Stimulated activated memory B cell treated with anti-CD40 and anti-IgM and Interleukin-4, amounts not matched to agents 10 μg/mL and 1 μg/mL and 100 μg/mL, for 72 hours (primary cell): Measurements from ENCODE around the gene ATXN2L.

Source experiments
- ATAC-seq: fragments of 150-1000 bp; cut with Tn5 transposase; 2 replicates; pipeline ENCODE4 v1.10.0; 2021
- H3K27ac Mint-ChIP-seq: one replicate; pipeline ENCODE4 v1.8.0; 2022; ENCODE audit warnings: mild to moderate bottlenecking, mixed read lengths
- H3K27me3 Mint-ChIP-seq: one replicate; pipeline ENCODE4 v1.8.0; 2022; ENCODE audit warnings: mixed read lengths
- H3K36me3 Mint-ChIP-seq: one replicate; pipeline ENCODE4 v1.8.0; 2022; ENCODE audit warnings: mixed read lengths
- H3K4me1 Mint-ChIP-seq: one replicate; pipeline ENCODE4 v1.8.0; 2022; ENCODE audit warnings: mixed read lengths
- H3K4me3 Mint-ChIP-seq: one replicate; pipeline ENCODE4 v1.8.0; 2022; ENCODE audit warnings: mild to moderate bottlenecking, moderate library complexity, mixed read lengths
- H3K9me3 Mint-ChIP-seq: one replicate; pipeline ENCODE4 v1.8.0; 2022; ENCODE audit warnings: mixed read lengths

ATXN2L gene

DNA sequence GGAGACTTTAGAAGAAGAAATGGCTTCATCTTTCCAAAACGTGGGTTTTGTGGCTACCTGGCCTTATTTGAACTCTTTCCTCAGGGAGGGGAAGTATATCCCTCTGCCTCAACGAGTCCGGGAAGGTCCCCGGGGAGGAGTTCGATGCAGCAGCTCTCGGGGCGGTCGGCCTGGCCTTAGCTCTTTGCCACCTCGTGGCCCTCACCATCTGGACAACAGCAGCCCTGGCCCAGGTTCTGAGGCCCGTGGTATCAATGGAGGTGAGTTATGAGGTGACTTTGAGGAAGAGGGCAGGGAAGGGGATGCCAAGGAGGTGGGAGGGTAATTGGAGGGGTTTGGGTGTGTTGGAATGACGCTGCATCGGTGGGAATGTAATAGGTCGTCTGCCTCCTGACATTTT, 7.7 kb downstream of the ATXN2L start:
- no peaks in the 10 kb centered on the region for H3K9me3 Mint-ChIP-seq

DNA sequence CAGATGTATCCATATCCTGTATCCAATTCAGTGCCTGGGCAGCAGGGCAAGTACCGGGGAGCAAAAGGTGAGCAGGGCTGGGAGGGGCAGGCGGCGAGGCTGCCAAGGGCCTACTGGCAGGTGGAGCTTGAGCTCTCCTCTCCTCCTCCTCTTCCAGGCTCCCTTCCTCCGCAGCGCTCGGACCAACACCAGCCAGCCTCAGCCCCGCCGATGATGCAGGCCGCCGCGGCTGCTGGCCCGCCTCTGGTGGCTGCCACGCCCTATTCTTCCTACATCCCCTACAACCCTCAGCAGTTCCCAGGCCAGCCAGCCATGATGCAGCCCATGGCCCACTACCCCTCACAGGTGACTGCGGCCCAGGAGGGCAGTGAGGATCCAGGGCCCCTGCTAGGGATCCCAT, 11.6 kb downstream of the ATXN2L start:
- Mint-ChIP-seq H3K27ac (no peak overlapping the region), H3K4me3 (no peak overlapping the region), H3K27me3 (no peaks in the 10 kb centered on the region), H3K36me3 (peaks cover 89% of the 10 kb centered on the region), H3K9me3 (no peaks in the 10 kb centered on the region), H3K4me1 (peaks cover 20% of the 10 kb centered on the region)
- no peak for ATAC-seq

More for the DNA sequence above, 7.7 kb downstream of the ATXN2L start:
- ATAC-seq: no peak
- peaks cover 74% of the 10 kb centered on the region for H3K36me3 Mint-ChIP-seq
- H3K4me1 Mint-ChIP-seq: peaks cover 27% of the 10 kb centered on the region
- peak overlapping the region; percentile 40 for H3K27ac Mint-ChIP-seq
- H3K27me3 Mint-ChIP-seq: no peaks in the 10 kb centered on the region
- H3K4me3 Mint-ChIP-seq: no peak overlapping the region

DNA sequence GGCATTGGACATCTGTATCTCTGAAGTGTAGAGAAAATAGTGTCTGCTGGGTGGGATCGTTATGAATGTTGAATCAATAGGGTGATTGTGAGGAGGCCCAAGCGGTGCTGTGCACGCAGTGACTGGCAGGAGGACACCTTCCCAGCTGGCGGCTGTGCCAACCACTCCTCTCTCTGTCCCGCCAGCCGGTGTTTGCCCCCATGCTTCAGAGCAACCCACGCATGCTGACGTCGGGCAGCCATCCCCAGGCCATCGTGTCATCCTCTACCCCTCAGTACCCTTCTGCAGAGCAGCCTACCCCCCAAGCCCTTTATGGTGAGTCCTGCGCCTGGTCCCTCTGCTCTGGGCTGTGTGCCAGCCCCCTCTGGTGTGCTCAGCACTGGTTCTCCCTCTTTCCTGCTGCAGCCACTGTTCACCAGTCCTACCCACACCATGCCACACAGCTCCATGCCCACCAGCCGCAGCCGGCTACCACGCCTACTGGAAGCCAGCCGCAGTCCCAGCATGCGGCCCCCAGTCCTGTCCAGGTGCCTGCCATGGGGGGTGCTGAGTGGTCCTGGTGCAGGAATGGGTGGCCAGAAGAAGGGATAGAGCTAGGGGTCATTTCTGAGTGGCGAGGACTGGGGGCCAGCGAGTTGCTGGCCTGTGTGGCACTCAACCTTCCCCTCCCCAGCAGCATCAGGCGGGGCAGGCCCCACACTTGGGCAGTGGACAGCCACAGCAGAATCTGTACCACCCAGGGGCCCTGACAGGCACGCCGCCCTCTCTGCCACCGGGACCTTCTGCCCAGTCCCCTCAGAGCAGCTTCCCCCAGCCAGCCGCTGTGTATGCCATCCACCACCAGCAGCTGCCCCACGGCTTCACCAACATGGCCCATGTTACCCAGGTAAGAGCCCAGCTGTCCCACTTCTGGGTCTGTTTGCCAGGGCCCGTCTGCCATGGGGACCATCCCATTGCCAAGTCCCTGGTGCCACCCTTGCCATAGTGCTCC, 12.4 kb downstream of the ATXN2L start:
- H3K4me1 Mint-ChIP-seq: peaks cover 20% of the 10 kb centered on the region
- no peak overlapping the region for H3K4me3 Mint-ChIP-seq
- no peak overlapping the region for H3K27ac Mint-ChIP-seq
- no peaks in the 10 kb centered on the region for H3K27me3 Mint-ChIP-seq
- H3K36me3 Mint-ChIP-seq: peaks cover 81% of the 10 kb centered on the region
- no peak for ATAC-seq
- no peaks in the 10 kb centered on the region for H3K9me3 Mint-ChIP-seq

DNA sequence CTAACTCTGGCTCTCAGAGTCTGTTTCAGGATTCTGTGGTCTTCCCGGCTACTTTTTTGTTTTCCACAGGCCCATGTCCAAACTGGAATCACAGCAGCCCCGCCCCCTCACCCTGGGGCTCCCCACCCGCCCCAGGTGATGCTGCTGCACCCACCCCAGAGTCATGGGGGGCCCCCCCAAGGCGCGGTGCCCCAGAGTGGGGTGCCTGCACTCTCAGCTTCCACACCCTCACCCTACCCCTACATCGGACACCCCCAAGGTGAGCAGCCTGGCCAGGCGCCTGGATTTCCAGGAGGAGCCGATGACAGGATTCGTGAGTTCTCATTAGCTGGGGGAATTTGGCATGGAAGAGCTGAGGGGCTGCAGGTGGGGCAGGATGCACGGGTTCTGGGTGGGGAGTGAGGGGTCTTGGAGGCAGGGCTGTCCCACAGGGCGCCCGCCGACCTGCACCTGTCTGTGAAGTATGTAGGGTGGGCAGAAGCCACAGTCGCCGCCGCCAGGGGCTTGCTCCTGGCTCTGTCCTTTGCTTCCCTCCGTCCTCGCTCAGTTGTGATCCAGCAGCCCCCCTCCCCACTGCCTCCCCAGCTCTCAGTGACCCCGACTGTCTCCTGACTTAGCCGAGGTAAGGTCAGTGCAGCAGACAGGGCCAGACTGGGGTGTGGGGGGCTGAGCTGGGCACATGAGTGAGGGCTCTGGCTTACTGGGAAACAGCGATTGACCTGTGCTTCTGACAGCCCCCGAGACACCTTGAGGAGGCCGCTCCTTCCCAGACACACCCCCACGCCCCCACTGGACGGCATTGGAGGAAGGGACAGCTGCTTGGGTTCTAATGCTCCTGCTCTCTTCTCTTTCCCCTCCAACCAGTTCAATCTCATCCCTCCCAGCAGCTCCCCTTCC, 13.3 kb downstream of the ATXN2L start:
- Mint-ChIP-seq H3K9me3 (no peaks in the 10 kb centered on the region), H3K27ac (no peak overlapping the region), H3K27me3 (no peaks in the 10 kb centered on the region), H3K36me3 (peaks cover 71% of the 10 kb centered on the region), H3K4me3 (no peak overlapping the region), H3K4me1 (peaks cover 20% of the 10 kb centered on the region)
- ATAC-seq: no peak

DNA sequence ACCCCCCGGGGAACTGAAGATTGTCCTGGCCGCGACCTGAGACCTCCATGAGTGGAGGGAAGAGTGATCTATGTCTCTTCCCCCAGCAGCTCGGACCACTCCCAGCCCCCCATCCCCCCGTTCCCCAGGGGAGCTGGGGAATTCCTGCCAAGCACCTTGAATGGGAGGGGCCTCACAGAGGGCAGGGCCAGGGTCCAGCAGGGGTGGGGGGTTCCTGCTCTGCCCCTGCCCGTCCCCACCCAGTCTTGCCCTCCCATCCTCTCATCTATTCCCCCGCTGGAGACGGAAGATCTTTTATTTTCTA, 13.9 kb downstream of the ATXN2L start:
- H3K36me3 Mint-ChIP-seq: peaks cover 70% of the 10 kb centered on the region
- no peak overlapping the region for H3K4me3 Mint-ChIP-seq
- peaks cover 20% of the 10 kb centered on the region for H3K4me1 Mint-ChIP-seq
- no peak for ATAC-seq
- no peaks in the 10 kb centered on the region for H3K27me3 Mint-ChIP-seq
- no peaks in the 10 kb centered on the region for H3K9me3 Mint-ChIP-seq
- no peak overlapping the region for H3K27ac Mint-ChIP-seq

DNA sequence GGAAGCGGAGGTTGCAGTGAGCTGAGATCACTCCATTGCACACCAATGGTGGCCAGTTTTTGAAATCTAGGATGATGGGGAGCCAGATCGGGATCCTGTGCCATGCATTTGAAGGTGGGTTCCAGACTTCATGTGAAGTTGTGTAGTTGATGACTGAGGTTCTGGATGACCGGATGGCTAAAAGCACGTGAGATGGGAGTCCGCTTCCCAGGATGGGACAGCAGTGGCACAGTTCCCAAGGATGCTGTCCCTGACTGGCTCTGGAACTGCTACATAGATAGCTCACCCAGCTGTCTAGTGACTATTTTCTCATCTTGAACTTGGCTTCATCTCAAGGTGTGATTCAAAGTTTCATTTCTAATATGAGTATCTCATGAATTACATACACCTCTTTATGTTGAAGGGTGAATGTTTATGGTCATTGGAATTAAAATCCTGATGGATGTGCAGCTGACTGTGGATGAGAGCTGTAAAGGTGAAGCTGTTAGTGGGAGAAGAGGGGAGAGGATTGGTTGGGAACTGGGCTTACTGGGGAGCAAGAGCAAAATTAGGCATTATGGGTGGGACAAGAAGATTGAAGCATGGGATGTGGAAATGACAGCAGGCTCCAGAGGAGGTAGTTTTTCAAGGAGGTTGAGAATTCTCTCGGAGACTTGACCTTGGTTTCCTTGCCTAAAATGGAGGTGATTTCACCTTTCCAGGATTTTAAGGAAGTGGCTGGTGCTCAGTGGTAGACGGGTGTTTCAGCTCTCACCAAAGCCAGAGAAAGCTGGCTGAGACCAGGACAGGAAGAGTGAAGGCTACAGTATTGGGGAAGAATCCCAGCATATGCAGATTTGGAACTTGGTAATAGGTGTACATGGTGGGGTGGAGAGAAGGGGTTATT, 15.1 kb downstream of the ATXN2L start:
- H3K4me1 Mint-ChIP-seq: peaks cover 14% of the 10 kb centered on the region
- no peak overlapping the region for H3K4me3 Mint-ChIP-seq
- H3K9me3 Mint-ChIP-seq: no peaks in the 10 kb centered on the region
- peak overlapping the region; percentile 57 for H3K27ac Mint-ChIP-seq
- H3K36me3 Mint-ChIP-seq: peaks cover 65% of the 10 kb centered on the region
- ATAC-seq: no peak
- H3K27me3 Mint-ChIP-seq: no peaks in the 10 kb centered on the region

DNA sequence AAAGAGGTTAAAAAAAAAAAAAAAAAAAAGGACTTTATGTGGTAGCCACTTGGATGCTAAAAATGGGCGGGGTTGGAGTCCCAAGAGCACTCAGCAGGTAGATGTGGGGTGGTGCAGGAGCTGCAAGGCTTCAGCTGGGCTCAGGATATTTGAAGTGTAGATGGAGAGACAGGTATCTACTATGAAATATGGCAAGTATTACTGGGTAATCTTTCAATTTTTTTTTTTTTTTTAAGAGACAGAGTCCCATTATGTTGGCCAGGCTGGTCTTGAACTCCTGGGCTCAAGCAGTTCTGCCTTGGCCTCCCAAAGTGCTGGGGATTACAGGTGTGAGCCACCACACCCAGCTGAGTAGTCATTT, 15.7 kb downstream of the ATXN2L start:
- ATAC-seq: no peak
- H3K4me1 Mint-ChIP-seq: peaks cover 8% of the 10 kb centered on the region
- H3K4me3 Mint-ChIP-seq: no peak overlapping the region
- H3K27ac Mint-ChIP-seq: peak overlapping the region; percentile 57
- H3K36me3 Mint-ChIP-seq: peaks cover 65% of the 10 kb centered on the region
- H3K27me3 Mint-ChIP-seq: no peaks in the 10 kb centered on the region
- H3K9me3 Mint-ChIP-seq: no peaks in the 10 kb centered on the region

DNA sequence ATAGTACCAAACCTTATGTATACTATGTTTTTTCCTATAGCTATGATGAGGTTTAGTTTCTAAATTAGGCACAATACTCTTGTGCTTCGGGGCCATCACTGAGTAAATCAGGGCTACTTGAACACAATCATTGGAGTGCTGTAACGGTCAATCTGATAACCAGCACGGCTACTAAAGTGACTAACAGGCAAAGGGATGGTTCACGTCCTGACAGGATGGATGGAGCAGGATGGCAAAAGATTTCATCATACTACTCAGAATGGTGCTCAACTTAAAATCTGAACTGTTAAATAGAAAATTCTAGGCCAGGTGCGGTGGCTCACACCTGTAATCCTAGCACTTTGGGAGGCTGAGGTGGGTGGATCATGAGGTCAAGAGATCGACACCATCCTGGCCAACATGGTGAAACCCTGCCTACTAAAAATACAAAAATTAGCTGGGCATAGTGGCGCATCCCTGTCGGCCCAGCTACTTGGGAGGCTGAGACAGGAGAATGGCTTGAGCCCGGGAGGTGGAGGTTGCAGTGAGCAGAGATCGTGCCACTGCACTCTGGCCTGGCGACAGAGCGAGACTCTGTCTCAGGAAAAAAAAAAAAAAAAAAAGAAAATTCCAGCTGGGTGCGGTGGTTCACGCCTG, 16.3 kb downstream of the ATXN2L start:
- Mint-ChIP-seq H3K9me3 (no peaks in the 10 kb centered on the region), H3K4me3 (no peak overlapping the region), H3K27me3 (no peaks in the 10 kb centered on the region), H3K4me1 (peaks cover 6% of the 10 kb centered on the region), H3K36me3 (peaks cover 65% of the 10 kb centered on the region), H3K27ac (peak overlapping the region; percentile 12)
- no peak for ATAC-seq

DNA sequence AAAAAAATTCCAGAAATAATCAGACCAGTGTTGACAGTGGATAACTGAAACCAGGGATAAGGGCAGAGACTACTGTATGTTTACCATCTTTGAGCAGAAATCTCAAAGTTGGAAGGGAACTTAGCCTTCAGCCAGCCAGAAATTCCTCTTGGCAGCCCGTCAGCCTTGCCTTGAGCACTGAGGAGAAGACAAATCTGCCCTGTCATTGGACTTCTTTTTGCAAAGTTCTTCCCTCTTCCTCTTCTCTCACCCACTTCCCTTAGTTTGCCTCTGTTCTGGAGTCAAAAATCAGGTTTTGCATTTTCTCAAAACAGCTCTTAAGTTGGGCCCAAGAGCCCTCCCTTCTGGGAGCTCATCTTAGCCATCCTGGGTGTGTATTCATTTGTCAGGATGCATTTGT, 17.1 kb downstream of the ATXN2L start:
- H3K27ac Mint-ChIP-seq: peak overlapping the region; percentile 12
- no peaks in the 10 kb centered on the region for H3K27me3 Mint-ChIP-seq
- H3K9me3 Mint-ChIP-seq: no peaks in the 10 kb centered on the region
- H3K36me3 Mint-ChIP-seq: peaks cover 65% of the 10 kb centered on the region
- ATAC-seq: no peak
- H3K4me1 Mint-ChIP-seq: peaks cover 14% of the 10 kb centered on the region
- H3K4me3 Mint-ChIP-seq: no peak overlapping the region

DNA sequence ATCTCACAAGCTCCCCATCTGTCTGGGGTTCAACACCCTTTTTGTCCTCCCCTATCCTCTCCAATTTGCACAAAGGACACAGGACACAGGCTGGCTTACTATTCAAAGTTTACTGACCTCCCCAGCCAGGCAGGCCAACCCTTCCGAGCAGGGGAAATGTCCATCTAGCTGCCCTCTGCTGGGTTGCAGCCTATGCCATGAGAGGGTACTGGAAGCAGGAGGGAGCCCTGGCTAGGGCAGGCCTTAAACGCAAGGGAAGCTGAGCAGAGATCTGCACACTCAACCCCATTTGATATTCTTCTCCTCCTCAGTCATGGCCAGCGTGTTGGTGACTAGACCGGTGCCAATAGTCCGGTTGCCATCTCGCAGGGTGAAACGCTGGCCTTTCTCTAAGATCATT, 19.9 kb downstream of the ATXN2L start:
- peaks cover 52% of the 10 kb centered on the region for H3K36me3 Mint-ChIP-seq
- H3K9me3 Mint-ChIP-seq: no peaks in the 10 kb centered on the region
- H3K4me3 Mint-ChIP-seq: no peak overlapping the region
- H3K4me1 Mint-ChIP-seq: peaks cover 37% of the 10 kb centered on the region
- no peak overlapping the region for H3K27ac Mint-ChIP-seq
- ATAC-seq: no peak
- H3K27me3 Mint-ChIP-seq: no peaks in the 10 kb centered on the region

DNA sequence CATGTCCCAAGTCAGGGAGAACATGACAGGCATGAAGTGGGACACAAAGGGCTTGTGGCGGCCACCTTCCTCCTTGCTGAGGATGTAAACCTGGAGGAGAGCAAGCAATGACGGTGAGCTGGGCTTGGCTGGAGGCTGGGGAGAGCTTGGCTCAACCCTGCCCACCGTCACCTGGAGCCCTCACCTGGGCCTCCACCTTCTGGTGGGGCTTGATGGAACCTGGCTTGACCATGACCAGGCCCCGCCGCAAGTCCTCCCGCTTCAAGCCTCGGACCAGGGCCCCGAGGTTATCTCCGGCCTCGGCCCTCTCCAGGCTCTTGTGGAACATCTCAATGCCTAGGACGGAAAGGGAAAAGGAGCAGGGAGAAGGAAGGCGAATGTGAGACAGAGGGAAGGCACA, 21.0 kb downstream of the ATXN2L start:
- Mint-ChIP-seq H3K36me3 (peaks cover 42% of the 10 kb centered on the region), H3K27me3 (no peaks in the 10 kb centered on the region)

DNA sequence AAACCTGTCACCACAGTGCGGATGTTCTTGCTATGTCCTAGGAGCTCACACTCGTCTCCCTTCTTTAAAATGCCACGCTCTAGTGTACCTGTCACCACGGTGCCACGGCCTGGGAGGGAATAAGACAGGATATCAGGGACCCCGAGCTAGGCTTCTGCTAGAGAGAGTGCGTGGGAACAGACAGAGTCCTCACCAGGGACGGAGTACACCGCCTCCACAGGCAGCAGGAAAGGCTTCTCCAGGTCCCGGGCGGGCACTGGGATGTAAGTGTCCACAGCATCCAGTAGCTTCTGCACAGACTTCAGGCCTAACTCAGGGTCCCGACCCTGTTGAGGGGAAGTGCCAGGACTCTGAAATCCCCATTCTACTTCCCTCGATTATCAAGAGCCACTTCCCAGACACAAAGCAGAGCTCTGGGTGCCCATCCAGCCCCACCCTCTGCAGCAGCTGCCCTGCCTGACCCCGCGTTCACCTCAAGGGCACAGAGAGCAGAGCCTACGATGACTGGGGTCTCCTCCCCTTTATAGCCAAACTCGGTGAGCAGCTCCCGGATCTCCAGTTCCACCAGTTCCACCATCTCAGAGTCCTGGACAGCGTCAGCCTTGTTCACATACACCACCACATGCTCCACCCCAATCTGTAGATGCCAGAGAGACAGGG, 21.6 kb downstream of the ATXN2L start:
- Mint-ChIP-seq H3K36me3 (peaks cover 38% of the 10 kb centered on the region), H3K27me3 (no peaks in the 10 kb centered on the region), H3K4me1 (peaks cover 32% of the 10 kb centered on the region), H3K27ac (peak overlapping the region; percentile 92), H3K9me3 (no peaks in the 10 kb centered on the region), H3K4me3 (peak overlapping the region; percentile 93)
- ATAC-seq: no peak

More for the DNA sequence above, 21.0 kb downstream of the ATXN2L start:
- Mint-ChIP-seq H3K9me3 (no peaks in the 10 kb centered on the region), H3K4me3 (peak overlapping the region; percentile 26), H3K27ac (no peak overlapping the region), H3K4me1 (peaks cover 32% of the 10 kb centered on the region)
- ATAC-seq: no peak

DNA sequence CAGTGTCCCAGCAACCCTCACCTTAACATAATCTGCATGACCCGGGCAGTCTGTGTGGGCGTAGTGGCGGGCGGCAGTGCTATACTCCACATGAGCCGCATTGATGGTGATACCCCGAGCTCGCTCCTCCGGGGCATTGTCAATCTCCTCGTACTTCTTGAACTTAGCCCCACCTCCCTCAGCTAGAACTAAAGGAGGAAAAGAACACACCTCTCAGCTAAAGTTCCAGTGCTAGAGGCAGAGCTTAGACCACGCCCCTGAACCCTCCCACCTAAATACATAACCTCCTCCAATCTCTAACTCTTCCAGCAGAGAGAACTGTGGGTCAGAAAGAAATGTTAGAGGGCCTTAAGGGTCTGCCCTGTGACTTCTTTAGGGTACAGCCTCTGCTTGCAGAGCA, 22.5 kb downstream of the ATXN2L start:
- peak overlapping the region; percentile 93 for H3K4me3 Mint-ChIP-seq

DNA sequence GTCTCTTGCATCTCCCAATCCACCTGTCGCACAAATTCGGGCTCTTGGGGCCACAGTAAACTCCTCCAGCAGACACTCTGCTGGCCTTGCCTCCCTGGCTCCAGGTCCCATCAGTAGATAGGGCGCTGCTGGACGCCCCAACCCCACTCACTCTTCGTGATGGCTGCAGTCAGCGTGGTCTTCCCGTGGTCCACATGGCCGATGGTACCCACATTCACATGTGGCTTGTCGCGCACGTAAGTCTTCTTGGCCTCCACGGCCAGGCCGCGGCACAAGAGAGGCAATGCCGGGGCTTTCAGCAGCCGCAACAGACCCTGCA, 22.9 kb downstream of the ATXN2L start:
- Mint-ChIP-seq H3K9me3 (no peaks in the 10 kb centered on the region), H3K27ac (peak overlapping the region; percentile 92), H3K4me3 (peak overlapping the region; percentile 93), H3K4me1 (peaks cover 32% of the 10 kb centered on the region), H3K27me3 (no peaks in the 10 kb centered on the region), H3K36me3 (peaks cover 38% of the 10 kb centered on the region)
- ATAC-seq: no peak

More for the DNA sequence above, 22.5 kb downstream of the ATXN2L start:
- no peak for ATAC-seq
- peaks cover 32% of the 10 kb centered on the region for H3K4me1 Mint-ChIP-seq
- no peaks in the 10 kb centered on the region for H3K9me3 Mint-ChIP-seq
- peak overlapping the region; percentile 92 for H3K27ac Mint-ChIP-seq
- peaks cover 38% of the 10 kb centered on the region for H3K36me3 Mint-ChIP-seq
- H3K27me3 Mint-ChIP-seq: no peaks in the 10 kb centered on the region
